Transverse colon (tissue), 4 donors: ENCODE measurements around the gene PHB1. TPM values are rescaled to one million over a fixed set of nuclear protein-coding genes. Genes with fewer than 3 reads are reported as not detected.

ENCODE experiments used
- DNase-seq: peaks from one replicate; pipeline ENCODE4 v3.0.0-alpha.2; 2019
- H3K27ac ChIP-seq, 4 donors: fragments of 200-600 bp; sonication (generic); 2 replicates each; pipeline ENCODE4 v1.5.1; 2016 to 2018; ENCODE audit warnings: inconsistent platforms in 4 of 4
- H3K27me3 ChIP-seq: fragments of 200-600 bp; sonication (generic); 2 replicates; pipeline ENCODE4 v1.5.1; 2017; ENCODE audit warnings: inconsistent platforms
- H3K36me3 ChIP-seq, 4 donors: fragments of 200-600 bp; sonication (generic); 2 replicates each; pipeline ENCODE4 v1.5.1; 2017 to 2019; ENCODE audit warnings: inconsistent platforms in 4 of 4
- H3K4me1 ChIP-seq, 4 donors: fragments of 200-600 bp; sonication (generic); 2 replicates each; pipeline ENCODE4 v1.5.1; 2017 to 2020; ENCODE audit warnings: inconsistent platforms in 4 of 4
- H3K4me3 ChIP-seq, 4 donors: fragments of 200-600 bp; sonication (generic); 1 replicate in 1 of 4; 2 replicates in 3 of 4; pipeline versions ENCODE4 v1.5.1 to v1.6.1; 2017 to 2019; ENCODE audit warnings: inconsistent platforms in 4 of 4
- H3K9me3 ChIP-seq, 2 donors: fragments of 200-600 bp; sonication (generic); 2 replicates each; pipeline ENCODE4 v1.5.1; 2017 to 2019; ENCODE audit warnings: inconsistent platforms in 2 of 2
- CTCF ChIP-seq, 5 experiments: fragments of 200-600 bp in 3 of 5; fragments of 450-650 bp in 2 of 5; sonication (generic) in 3 of 5; IDR thresholded peaks; 1 replicate in 2 of 5; 2 replicates in 3 of 5; pipeline ENCODE4 v1.5.1; 2016 to 2017; ENCODE audit warnings: antibody characterized with exemption in 5 of 5, inconsistent platforms in 3 of 5, mild to moderate bottlenecking in 2 of 5, moderate library complexity in 1 of 5
- EP300 ChIP-seq: sonication (generic); formaldehyde crosslinking; IDR thresholded peaks from one replicate; pipeline ENCODE4 v1.6.1; 2017; ENCODE audit warnings: antibody characterized with exemption, low read depth
- POLR2A ChIP-seq: fragments of 450-650 bp; IDR thresholded peaks from one replicate; pipeline ENCODE4 v1.6.1; 2016; ENCODE audit warnings: antibody characterized with exemption, mild to moderate bottlenecking, moderate library complexity
- POLR2AphosphoS5 ChIP-seq, 3 donors: sonication (generic); formaldehyde crosslinking; IDR thresholded peaks; one replicate each; pipeline ENCODE4 v1.6.1; 2016; ENCODE audit warnings: antibody characterized with exemption in 3 of 3
- WGBS, 2 donors: methylation state at CpG; one replicate each; pipeline ENCODE4 v1.1.5; 2018; ENCODE audit warnings: low coverage in 1 of 2; 5-methylcytosine and 5-hydroxymethylcytosine counted together
- in situ Hi-C, 4 donors: fragments of 200-750 bp; cut with MboI; loops; one replicate each; pipeline versions ENCODE4 v1.15.0 to v1.15.1; 2017; ENCODE audit warnings: low sequenced_read_pairs in 3 of 4, low pct_ligation_motif_present in 1 of 4, low pct_unique_long_range_greater_than_20kb in 1 of 4
- intact Hi-C: fragments of 100-400 bp; cut with DNase I; formaldehyde crosslinking; loops from one replicate; pipeline ENCODE4 v1.15.1; 2023; ENCODE audit warnings: low total_unique reads
- total RNA-seq, 4 donors: library from RNA; depleted of rRNA; stranded (reverse); fragments of >200 nt; gene quantifications; one replicate each; pipeline ENCODE4 v1.1.0, GENCODE V29; 2016

The PHB1 gene
- total RNA-seq, 4 donors from 2014 or later, result 40.8 to 114 (median 74.4) TPM

GRCh38 chr17:49404361-49404760 is 10.3 kb downstream of the PHB1 start:
- Histone ChIP-seq H3K36me3 (peaks cover 0 to 36% (median 16%) of the 10 kb centered on the region in 4 donors), H3K27ac (no peak overlapping the region), H3K4me3 (no peak overlapping the region), H3K27me3 (no peaks in the 10 kb centered on the region), H3K9me3 (no peaks in the 10 kb centered on the region), H3K4me1 (peaks cover 8 to 19% (median 15%) of the 10 kb centered on the region in 4 donors)
- intact Hi-C loops, result no loop called here
- in situ Hi-C loops, result loop anchor here in 3 of 4 donors (10.0 to 25.0 kb wide), 2 partner anchors 150 to 308 kb away; partner anchors contain the start of gene SLC35B1 (in 1 of the 3)
- no peak for TF ChIP-seq POLR2AphosphoS5 (IDR thresholded peaks at IDR 0.05)
- TF ChIP-seq CTCF (IDR thresholded peaks at IDR 0.05), result no peak
- TF ChIP-seq POLR2A, result no peak
- TF ChIP-seq EP300, result no peak
- 66% methylated on average over 12 of the region's 12 CpGs; no CpG with 5 or more reads in 1 of the 2 donors for WGBS, 2 donors
- no peak for DNase-seq

- no peak for DNase-seq
- no peak for TF ChIP-seq CTCF (IDR thresholded peaks at IDR 0.05)
- Histone ChIP-seq H3K9me3 (no peaks in the 10 kb centered on the region), H3K27ac (no peak overlapping the region), H3K4me3 (no peak overlapping the region), H3K27me3 (no peaks in the 10 kb centered on the region), H3K36me3 (peaks cover 0 to 36% (median 16%) of the 10 kb centered on the region in 4 donors), H3K4me1 (peaks cover 8 to 12% (median 11%) of the 10 kb centered on the region in 4 donors)
- in situ Hi-C loops (loop anchor here in 3 of 4 donors (10.0 to 25.0 kb wide), 2 partner anchors 151 to 309 kb away; partner anchors contain the start of gene SLC35B1 (in 1 of the 3)), intact Hi-C loops (no loop called here)
- 69 to 90% methylated on average over 6 to 10 of the region's 10 CpGs for WGBS, 2 donors
Observed at GRCh38 chr17:49403514-49404289, 11.0 kb downstream of the PHB1 start.

GRCh38 chr17:49402706-49403105 is 12.0 kb downstream of the PHB1 start:
- no peak overlapping the region for H3K4me3 ChIP-seq
- intact Hi-C loops, result no loop called here
- whole genome bisulfite sequencing, 2 donors, result 78% methylated on average over 6 of the region's 6 CpGs; no CpG with 5 or more reads in 1 of the 2 donors
- no peak overlapping the region for H3K27ac ChIP-seq
- no peak for DNase-seq
- no peaks in the 10 kb centered on the region for H3K27me3 ChIP-seq
- H3K36me3 ChIP-seq, result peaks cover 0 to 36% (median 16%) of the 10 kb centered on the region in 4 donors
- TF ChIP-seq POLR2AphosphoS5 (IDR thresholded peaks at IDR 0.05) (no peak), EP300 (no peak), POLR2A (no peak), CTCF (IDR thresholded peaks at IDR 0.05) (no peak)
- in situ Hi-C loops, result loop anchor here in 3 of 4 donors (10.0 to 25.0 kb wide), 2 partner anchors 152 to 310 kb away; partner anchors contain the start of gene SLC35B1 (in 1 of the 3)
- peaks cover 0 to 2% (median 1%) of the 10 kb centered on the region in 4 donors for H3K4me1 ChIP-seq
- H3K9me3 ChIP-seq, result no peaks in the 10 kb centered on the region

GRCh38 chr17:49401971-49402611 is 12.6 kb downstream of the PHB1 start:
- H3K27me3 ChIP-seq, result no peaks in the 10 kb centered on the region
- no peak overlapping the region for H3K27ac ChIP-seq
- H3K9me3 ChIP-seq, result no peaks in the 10 kb centered on the region
- in situ Hi-C loops, result loop anchor here in 3 of 4 donors (10.0 to 25.0 kb wide), 2 partner anchors 153 to 310 kb away; partner anchors contain the start of gene SLC35B1 (in 1 of the 3)
- peaks cover 0 to 32% (median 13%) of the 10 kb centered on the region in 4 donors for H3K36me3 ChIP-seq
- no peak for DNase-seq
- H3K4me3 ChIP-seq, result no peak overlapping the region
- 76 to 100% methylated on average over 1 to 6 of the region's 6 CpGs for WGBS, 2 donors
- intact Hi-C loops, result no loop called here
- no peaks in the 10 kb centered on the region for H3K4me1 ChIP-seq
- TF ChIP-seq POLR2AphosphoS5 (IDR thresholded peaks at IDR 0.05) (no peak), POLR2A (no peak), EP300 (no peak), CTCF (IDR thresholded peaks at IDR 0.05) (no peak)
